ENCODE measurements around the gene MYH10.

Gene MYH10

DNA sequence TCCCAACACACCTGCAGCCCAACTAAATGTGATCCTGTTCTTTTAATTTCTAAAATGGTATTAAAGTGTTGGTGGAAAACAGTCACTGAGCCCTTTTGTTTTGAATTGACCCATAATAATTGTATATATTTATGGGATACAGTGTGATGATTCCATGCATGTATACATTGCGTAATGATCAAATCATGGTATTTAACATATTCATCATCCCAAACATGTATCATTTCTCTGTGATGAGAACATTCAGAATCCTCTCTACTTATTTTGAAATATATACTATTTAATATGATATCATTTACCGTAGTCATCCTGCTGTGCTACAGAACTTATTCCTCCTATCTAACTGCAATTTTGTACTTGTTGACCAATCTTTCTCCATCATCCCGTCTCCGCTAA lies 14.0 kb upstream of the MYH10 start:
- Histone ChIP-seq H3F3A (ENCODE audit: insufficient read depth) (no peaks in the 10 kb centered on the region), H3K27me3 (ENCODE audit: low read length) (0 out of 2 replicates have a peak, but pooled peaks cover 2% of the 10 kb centered on the region), H3K9ac (ENCODE audit: low read length) (no peak overlapping the region), H3K4me2 (ENCODE audit: low read depth, low read length, poor library complexity, severe bottlenecking) (no peak overlapping the region), H3K36me3 (ENCODE audit: low read length) (no peaks in the 10 kb centered on the region), H3K4me3 (ENCODE audit: insufficient read depth, low read length, poor library complexity, severe bottlenecking) (no peak overlapping the region), H3K9me2 (replicated peaks; ENCODE audit: insufficient read depth, low read length) (no peaks in the 10 kb centered on the region), H4K20me1 (ENCODE audit: low read depth, low read length) (no peaks in the 10 kb centered on the region), H3K79me2 (ENCODE audit: insufficient read depth, low read length) (no peaks in the 10 kb centered on the region), H2AFZ (ENCODE audit: low read depth, low read length, severe bottlenecking) (no peak overlapping the region), H3K27ac (ENCODE audit: low read depth, low read length) (no peak overlapping the region), H3K9me3 (ENCODE audit: insufficient read depth, low read length) (no peaks in the 10 kb centered on the region)
- TF ChIP-seq, protein P1, sequence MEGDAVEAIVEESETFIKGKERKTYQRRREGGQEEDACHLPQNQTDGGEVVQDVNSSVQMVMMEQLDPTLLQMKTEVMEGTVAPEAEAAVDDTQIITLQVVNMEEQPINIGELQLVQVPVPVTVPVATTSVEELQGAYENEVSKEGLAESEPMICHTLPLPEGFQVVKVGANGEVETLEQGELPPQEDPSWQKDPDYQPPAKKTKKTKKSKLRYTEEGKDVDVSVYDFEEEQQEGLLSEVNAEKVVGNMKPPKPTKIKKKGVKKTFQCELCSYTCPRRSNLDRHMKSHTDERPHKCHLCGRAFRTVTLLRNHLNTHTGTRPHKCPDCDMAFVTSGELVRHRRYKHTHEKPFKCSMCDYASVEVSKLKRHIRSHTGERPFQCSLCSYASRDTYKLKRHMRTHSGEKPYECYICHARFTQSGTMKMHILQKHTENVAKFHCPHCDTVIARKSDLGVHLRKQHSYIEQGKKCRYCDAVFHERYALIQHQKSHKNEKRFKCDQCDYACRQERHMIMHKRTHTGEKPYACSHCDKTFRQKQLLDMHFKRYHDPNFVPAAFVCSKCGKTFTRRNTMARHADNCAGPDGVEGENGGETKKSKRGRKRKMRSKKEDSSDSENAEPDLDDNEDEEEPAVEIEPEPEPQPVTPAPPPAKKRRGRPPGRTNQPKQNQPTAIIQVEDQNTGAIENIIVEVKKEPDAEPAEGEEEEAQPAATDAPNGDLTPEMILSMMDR (IDR thresholded peaks at IDR 0.05; ENCODE audit: insufficient read depth, low read length, poor library complexity, severe bottlenecking): no peak
- no peak for TF ChIP-seq EZH2phosphoT487 (conservative IDR thresholded peaks at IDR 0.05; ENCODE audit: low read length)

GRCh38 chr17:8643855-8644506 lies 13.5 kb upstream of the MYH10 start:
- no peak overlapping the region for H3K4me3 ChIP-seq (ENCODE audit: insufficient read depth, low read length, poor library complexity, severe bottlenecking)
- no peaks in the 10 kb centered on the region for H4K20me1 ChIP-seq (ENCODE audit: low read depth, low read length)
- no peaks in the 10 kb centered on the region for H3K9me3 ChIP-seq (ENCODE audit: insufficient read depth, low read length)
- no peak overlapping the region for H3K4me2 ChIP-seq (ENCODE audit: low read depth, low read length, poor library complexity, severe bottlenecking)
- no peaks in the 10 kb centered on the region for H3K36me3 ChIP-seq (ENCODE audit: low read length)
- no peak for TF ChIP-seq EZH2phosphoT487 (conservative IDR thresholded peaks at IDR 0.05; ENCODE audit: low read length)
- TF ChIP-seq, protein P1 (IDR thresholded peaks at IDR 0.05; ENCODE audit: insufficient read depth, low read length, poor library complexity, severe bottlenecking): no peak
- H3K79me2 ChIP-seq (ENCODE audit: insufficient read depth, low read length): no peaks in the 10 kb centered on the region
- 0 out of 2 replicates have a peak, but pooled peaks cover 2% of the 10 kb centered on the region for H3K27me3 ChIP-seq (ENCODE audit: low read length)
- no peak overlapping the region for H3K27ac ChIP-seq (ENCODE audit: low read depth, low read length)
- no peak overlapping the region for H2AFZ ChIP-seq (ENCODE audit: low read depth, low read length, severe bottlenecking)
- no peaks in the 10 kb centered on the region for H3K9me2 ChIP-seq (replicated peaks; ENCODE audit: insufficient read depth, low read length)
- H3F3A ChIP-seq (ENCODE audit: insufficient read depth): no peaks in the 10 kb centered on the region
- H3K9ac ChIP-seq (ENCODE audit: low read length): no peak overlapping the region

DNA sequence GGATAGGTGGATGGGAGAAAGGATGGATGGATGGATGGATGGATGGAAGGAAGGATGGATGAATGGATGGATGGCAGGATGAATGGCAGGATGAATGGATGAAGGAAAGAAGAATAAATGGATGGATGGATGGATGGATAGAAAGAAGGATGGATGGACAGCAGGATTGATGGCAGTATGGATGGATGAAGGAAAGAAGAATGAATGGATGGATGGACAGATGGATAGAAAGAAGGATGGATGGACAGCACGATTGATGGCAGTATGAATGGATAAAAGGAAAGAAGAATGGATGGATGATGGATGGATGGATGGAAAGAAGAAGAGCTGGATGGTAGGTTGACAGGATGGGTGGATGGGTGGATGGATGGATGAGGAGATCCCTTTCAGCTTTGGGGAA lies 9.2 kb upstream of the MYH10 start:
- no peak overlapping the region for H2AFZ ChIP-seq (ENCODE audit: low read depth, low read length, severe bottlenecking)
- no peaks in the 10 kb centered on the region for H3K36me3 ChIP-seq (ENCODE audit: low read length)
- no peaks in the 10 kb centered on the region for H3K9me2 ChIP-seq (replicated peaks; ENCODE audit: insufficient read depth, low read length)
- no peak overlapping the region for H3K4me3 ChIP-seq (ENCODE audit: insufficient read depth, low read length, poor library complexity, severe bottlenecking)
- H3K9ac ChIP-seq (ENCODE audit: low read length): no peak overlapping the region
- no peak overlapping the region for H3K4me2 ChIP-seq (ENCODE audit: low read depth, low read length, poor library complexity, severe bottlenecking)
- no peaks in the 10 kb centered on the region for H3K79me2 ChIP-seq (ENCODE audit: insufficient read depth, low read length)
- H3K27ac ChIP-seq (ENCODE audit: low read depth, low read length): no peak overlapping the region
- no peaks in the 10 kb centered on the region for H4K20me1 ChIP-seq (ENCODE audit: low read depth, low read length)
- H3F3A ChIP-seq (ENCODE audit: insufficient read depth): no peaks in the 10 kb centered on the region
- TF ChIP-seq, protein P1 (IDR thresholded peaks at IDR 0.05; ENCODE audit: insufficient read depth, low read length, poor library complexity, severe bottlenecking): no peak
- no peak for TF ChIP-seq EZH2phosphoT487 (conservative IDR thresholded peaks at IDR 0.05; ENCODE audit: low read length)
- H3K27me3 ChIP-seq (ENCODE audit: low read length): 0 out of 2 replicates have a peak, but pooled peaks cover 2% of the 10 kb centered on the region
- H3K9me3 ChIP-seq (ENCODE audit: insufficient read depth, low read length): no peaks in the 10 kb centered on the region
